Measurements from ENCODE around the gene ZC3H7A.

The ZC3H7A gene

GRCh38 chr16:11768849-11769248 lies 28.2 kb downstream of the ZC3H7A start:
- FAIRE-seq = no peak

GRCh38 chr16:11762431-11762830 lies 34.6 kb downstream of the ZC3H7A start:
- FAIRE-seq = no peak

- no peak for FAIRE-seq
Observed at GRCh38 chr16:11759997-11760396, 37.1 kb downstream of the ZC3H7A start.

GRCh38 chr16:11759163-11759834 lies 37.8 kb downstream of the ZC3H7A start:
- FAIRE-seq = no peak

- FAIRE-seq = no peak
Observed at GRCh38 chr16:11757671-11758545, 39.1 kb downstream of the ZC3H7A start.

- FAIRE-seq = no peak
Observed at GRCh38 chr16:11756248-11756647, 40.8 kb downstream of the ZC3H7A start.

GRCh38 chr16:11755022-11755760 lies 41.9 kb downstream of the ZC3H7A start:
- no peak for FAIRE-seq

- no peak for FAIRE-seq
Observed at GRCh38 chr16:11752856-11753255, 44.2 kb downstream of the ZC3H7A start.

GRCh38 chr16:11750056-11750455 lies 47.0 kb downstream of the ZC3H7A start:
- FAIRE-seq = no peak

GRCh38 chr16:11748404-11749254 lies 48.4 kb downstream of the ZC3H7A start:
- FAIRE-seq = no peak

GRCh38 chr16:11747949-11748403 lies 49.1 kb downstream of the ZC3H7A start:
- no peak for FAIRE-seq

GRCh38 chr16:11744075-11744470 lies 53.0 kb downstream of the ZC3H7A start:
- no peak for FAIRE-seq

GRCh38 chr16:11743308-11744074 lies 53.6 kb downstream of the ZC3H7A start:
- FAIRE-seq = no peak

GRCh38 chr16:11742536-11743307 lies 54.3 kb downstream of the ZC3H7A start, which contains the start of gene TXNDC11:
Gene TXNDC11 (minus strand): TSS chr16:11742857. CDS start chr16:11742730, 127 bp downstream.
- peak; percentile 86 for FAIRE-seq

GRCh38 chr16:11742093-11742535 lies 54.9 kb downstream of the ZC3H7A start:
- FAIRE-seq = no peak

GRCh38 chr16:11740567-11740966 lies 56.5 kb downstream of the ZC3H7A start:
- no peak for FAIRE-seq

GRCh38 chr16:11738742-11739544 lies 58.1 kb downstream of the ZC3H7A start:
- no peak for FAIRE-seq

- no peak for FAIRE-seq
Observed at GRCh38 chr16:11737713-11738112, 59.3 kb downstream of the ZC3H7A start.

GRCh38 chr16:11736903-11737302 lies 60.2 kb downstream of the ZC3H7A start:
- FAIRE-seq = no peak

GRCh38 chr16:11735787-11736186 lies 61.3 kb downstream of the ZC3H7A start:
- no peak for FAIRE-seq
